NCI-H1105 treated with DMSO at 0.1 percent for 48 hours (cell line): ENCODE measurements around the gene MBP.

Experiments used
- DNase-seq: peaks from one replicate; lab custom pipeline; 2025; lab: John Stamatoyannopoulos, UW

The MBP gene

DNA sequence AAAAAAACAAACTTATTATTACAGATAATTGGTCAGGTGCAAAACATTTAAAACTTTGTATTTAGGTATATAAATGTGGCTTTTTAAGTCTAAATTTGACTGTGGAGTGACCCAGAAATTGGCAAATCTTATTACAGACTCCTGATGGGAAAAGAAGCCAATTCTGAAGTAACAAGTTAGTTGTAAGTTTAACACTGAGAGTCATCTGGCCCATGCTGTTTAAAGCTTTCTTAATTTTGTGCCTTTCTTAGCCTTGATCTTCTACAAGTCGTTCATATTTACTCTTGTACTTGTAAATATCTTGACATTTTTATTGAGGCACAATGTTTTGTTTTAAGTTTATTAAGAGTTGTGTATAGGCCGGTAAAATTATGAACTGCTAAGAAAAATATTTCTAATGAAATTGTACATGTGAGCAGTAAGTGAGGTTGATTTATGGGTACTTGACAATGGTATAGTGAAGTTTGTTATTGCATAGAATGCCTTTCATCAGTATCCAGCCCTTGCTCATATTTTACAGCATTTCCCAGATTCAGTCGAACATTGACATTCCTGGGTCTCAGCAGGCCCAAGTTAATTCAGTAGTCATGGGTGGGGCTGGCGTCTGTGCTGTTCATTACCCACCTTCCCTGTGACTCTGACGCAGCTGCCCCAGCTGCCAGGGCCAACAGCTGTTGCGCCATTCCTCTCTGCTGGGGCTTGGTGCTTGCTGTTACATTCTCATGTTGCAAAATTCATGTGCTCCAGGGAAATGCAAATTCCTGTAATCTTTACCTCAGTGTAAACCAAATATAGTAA, 188.8 kb downstream of the MBP start:
- no peak for DNase-seq

DNA sequence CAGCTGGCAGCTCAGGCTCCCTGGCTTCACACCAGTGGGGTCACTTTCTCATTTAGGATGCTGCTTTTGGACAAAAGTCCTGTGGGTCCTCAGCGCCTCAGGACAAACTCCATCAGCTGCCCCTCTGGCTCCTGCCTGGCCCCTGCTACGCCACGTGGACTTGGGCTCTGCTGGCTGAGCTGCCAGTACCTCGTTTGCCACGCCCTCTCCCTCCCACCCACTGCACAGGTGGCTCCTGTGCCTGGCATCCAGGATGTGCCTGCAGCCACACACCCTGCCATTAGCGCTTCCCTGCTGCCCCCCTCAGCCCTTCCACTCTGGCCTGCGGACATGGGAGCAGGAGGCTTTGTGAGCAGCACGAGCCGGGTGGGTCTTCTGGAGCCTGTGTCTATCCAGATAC, 191.3 kb downstream of the MBP start:
- no peak for DNase-seq

DNA sequence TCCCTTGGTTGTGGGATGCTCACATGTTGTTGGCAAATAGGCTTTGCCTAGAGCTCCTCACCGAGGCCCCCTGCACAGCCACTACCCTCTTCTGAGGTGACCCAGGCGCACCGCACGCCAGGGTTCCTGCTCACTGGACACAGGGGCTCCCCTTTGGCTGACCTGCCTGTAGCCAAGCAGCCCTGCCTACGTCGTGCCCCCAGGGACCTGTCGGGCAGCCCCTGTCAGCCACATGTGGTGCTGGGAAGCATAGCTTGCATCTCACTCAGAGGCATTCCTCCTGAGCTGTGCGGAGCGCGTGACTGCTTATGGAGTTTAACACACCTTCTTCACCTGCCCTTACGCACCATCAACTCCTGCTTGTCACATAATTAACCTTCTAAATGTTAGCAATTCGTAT, 194.0 kb downstream of the MBP start:
- no peak for DNase-seq

DNA sequence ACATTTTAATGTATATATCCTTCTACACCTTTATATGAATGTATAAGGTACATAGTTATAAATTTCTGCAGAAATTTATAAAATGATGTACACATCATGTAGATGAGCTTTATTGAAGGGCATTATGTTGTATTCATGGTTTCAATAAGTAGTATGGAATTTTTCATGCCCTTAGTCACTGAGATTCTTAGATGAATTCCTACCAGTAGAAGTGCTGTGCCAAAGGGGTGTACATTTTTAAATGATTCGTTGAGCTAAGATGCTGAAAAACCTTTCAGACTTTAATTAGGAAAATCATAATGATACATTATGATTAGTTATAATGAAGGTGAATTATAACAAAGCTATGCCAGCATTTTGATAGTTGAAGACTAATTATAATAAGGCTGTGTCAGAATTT, 195.0 kb downstream of the MBP start:
- no peak for DNase-seq

DNA sequence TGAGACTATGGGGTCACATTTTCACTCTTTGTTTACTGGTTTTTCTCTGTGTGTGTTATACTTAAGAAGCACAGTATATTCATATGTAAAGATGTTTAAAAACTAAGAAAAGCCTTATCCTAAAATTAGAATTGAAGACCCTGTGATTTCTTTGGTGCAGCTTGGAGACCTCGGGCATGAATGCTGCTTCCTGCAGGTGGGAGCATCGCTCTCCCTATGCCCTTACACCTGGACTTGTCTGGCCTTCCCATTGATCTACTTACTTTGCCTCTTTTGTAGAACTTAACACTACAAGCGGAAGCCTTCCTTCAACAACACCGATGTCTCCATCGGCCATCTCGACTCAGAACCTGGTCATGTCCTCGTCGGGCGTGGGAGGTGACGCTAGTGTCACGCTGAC, 195.7 kb downstream of the MBP start:
- no peak for DNase-seq

DNA sequence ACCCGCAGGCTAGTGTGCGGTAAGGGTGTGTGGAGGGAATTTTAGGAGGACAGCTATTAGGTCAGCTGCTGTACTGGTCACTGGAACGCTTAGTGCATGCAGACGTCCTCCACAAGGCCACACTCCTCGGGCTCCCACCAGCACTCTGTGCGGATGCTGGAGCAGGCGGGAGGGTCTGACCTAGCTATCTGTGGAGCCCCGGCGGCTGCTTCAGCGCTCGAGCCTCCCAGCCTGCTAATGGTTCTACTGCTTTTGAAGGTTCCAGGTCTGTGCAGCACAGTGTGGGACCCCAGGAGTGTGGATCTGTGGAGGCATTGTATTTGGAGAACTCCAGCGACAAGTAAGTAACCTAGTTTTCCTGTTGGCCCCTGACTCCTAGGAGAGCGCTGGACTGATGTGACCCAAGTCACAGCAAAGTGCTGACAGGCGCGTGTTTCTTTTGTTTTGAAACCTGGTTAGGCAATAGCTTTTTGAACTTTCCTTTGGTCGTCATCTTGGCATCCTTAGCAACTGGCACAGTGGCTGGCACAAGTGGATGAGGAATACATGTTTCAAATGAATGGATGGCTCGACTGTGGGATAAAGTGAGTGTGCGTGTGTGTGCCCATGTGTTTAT, 196.8 kb downstream of the MBP start:
- DNase-seq: no peak

DNA sequence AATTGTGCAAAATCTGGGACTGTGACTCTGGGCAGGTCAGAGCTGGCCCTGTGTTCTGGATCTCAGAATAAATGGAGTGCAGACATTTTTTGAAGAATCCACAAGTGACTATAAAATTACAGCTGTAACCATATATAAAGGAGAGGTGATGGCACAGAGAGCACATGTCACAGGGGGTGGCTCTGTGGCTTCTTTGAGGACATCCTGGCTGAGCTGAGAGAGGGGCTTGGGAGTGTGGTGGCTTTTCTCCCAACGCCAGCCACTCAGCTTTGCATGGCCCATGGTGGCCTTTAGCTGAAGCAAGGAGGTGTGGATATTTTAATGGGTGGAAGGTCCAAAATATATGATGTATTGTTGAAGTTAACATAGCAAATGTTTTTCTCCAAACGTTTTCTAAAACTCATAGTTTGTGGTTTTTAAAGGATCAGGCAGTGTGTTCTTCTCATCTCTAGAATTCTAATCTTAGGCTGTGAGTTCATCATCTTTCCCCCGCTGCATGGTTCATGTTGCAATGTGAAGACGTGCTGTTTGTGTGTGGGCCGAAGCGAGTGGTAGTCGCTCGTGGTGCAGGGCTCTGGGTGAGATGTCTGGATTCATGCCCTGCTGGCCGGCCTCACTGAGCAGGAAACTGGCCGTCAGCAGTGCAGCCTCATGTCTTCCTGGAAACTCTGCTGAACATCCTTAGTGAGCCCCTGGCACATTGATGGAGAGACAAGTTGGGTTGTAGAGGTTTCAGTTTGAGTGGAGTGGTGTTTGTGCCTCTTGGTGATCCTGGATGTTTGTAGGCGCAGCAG, 200.4 kb downstream of the MBP start:
- DNase-seq: no peak

DNA sequence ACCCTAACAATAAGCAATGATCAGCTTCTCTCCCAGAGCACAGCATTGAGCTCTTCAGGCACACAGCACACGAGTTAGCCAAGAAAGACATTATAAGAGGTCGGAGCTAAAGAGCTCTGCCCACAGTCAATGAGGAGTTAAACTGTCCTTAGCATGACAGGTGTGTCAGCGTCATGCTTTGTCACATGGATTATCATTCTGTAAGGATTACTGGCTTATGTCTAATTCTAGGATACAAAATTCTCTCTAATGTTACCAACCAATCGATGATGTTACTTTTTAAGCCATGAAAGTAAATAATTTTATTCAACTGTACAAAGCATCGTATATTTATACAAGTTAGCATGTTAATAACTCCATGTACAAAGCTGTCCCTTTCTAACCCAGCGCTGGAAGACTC, 201.4 kb downstream of the MBP start:
- DNase-seq: no peak
